ENCODE data around the gene ATN1. TPM values are rescaled to one million over a fixed set of nuclear protein-coding genes. Genes with fewer than 3 reads are reported as not detected.

ATN1 gene
- total and polyA plus RNA-seq, 9 of the 15 experiments (the other 6 are each of a cell fraction or from before 2014, with no cell fraction given), result 0.15 to 49.8 (median 2.7) TPM

DNA sequence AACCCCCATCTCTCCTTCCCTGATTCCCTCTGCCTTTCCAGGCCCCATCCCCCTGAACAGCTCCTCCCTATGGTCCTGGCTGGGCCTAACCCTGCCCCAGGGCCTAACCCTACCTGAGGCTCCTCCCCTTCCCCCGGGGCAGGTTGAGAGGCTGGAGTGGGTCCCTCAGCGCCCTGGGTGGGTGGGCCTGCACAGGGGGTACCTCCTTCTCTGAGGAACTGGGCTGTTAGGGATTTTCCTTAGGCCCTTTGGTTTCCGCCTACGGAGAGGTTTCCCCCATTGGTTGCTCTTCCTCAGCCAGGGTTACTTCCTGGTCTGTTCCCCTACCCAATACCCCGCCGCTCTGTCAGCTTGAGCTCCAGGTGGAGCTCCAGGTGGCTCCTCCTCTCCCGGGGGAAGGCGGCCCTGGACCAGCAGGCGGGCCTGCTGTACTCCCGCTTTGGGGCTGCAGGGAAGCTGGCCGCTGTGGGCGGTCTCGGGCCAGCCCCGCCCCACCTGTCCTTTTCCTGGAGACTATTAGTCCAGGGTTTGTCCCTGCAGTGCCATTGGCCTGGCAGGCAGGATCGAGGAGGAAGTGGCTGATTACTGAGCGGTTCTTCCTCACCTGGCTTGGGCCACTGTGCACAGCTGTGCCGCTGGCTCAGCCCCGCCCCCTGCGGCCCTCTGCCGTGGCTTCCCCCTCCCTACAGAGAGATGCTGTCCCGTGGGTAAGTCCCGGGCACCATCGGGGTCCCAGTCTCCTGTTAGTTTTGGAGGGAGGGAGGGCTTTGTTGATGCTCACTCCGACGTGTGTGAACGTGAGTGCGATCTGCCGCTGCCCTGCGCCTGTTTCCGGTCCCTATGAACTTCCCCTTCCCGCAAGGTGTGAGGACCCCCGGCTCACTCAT lies 18.5 kb downstream of the ATN1 start (continued):
- peak; percentile 56 for TF ChIP-seq HMGN3 (IDR thresholded peaks at IDR 0.05; ENCODE audit: borderline replicate concordance, extremely low read depth, insufficient read length, low read depth, low read length)
- peak; percentile 69 for TF ChIP-seq SP1 (CRISPR knock-in tag; IDR thresholded peaks at IDR 0.05)
- TF ChIP-seq SPI1 (IDR thresholded peaks at IDR 0.05; ENCODE audit: borderline replicate concordance, low read depth, low read length), result peak; percentile 75
- TF ChIP-seq RBFOX2 (IDR thresholded peaks at IDR 0.05; ENCODE audit: low read depth, low read length), result peak; percentile 64
- peak; percentile 46 for TF ChIP-seq GABPA (tag; conservative IDR thresholded peaks at IDR 0.05; ENCODE audit: low read depth)
- 0 out of 2 replicates have a peak, but pooled peaks have one; percentile 15 for TF ChIP-seq GABPB1 (CRISPR knock-in tag; IDR thresholded peaks at IDR 0.05)
- peak; percentile 56 for TF ChIP-seq ELF1 (tag; IDR thresholded peaks at IDR 0.05)
- TF ChIP-seq, protein P1, sequence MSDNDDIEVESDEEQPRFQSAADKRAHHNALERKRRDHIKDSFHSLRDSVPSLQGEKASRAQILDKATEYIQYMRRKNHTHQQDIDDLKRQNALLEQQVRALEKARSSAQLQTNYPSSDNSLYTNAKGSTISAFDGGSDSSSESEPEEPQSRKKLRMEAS (CRISPR knock-in tag; IDR thresholded peaks at IDR 0.05), result peak; percentile 38

DNA sequence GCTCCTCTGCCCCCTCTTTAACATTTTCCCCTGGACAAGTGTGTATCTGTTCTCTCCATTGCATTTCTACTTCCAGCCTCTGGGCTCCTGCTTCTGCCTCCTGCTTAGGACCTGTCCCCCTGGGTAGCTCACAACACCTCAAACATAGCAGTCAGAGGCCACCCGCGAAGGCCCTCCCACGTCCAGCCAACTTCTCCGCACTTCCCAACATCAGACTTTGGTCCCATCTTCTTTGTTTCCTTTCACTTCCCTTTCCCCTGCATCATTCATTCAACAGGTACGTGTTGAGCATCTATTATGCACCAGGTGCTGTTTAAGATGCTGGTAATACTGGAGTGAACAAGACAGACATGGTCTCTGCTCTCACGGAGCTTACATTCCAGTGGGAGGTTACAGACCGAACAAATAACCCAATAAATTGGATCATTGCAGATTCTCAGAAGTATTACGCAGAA lies 19.2 kb downstream of the ATN1 start:
- BruUV-seq (replicated peaks), result no TSS peak
- Histone ChIP-seq H3K4me3 (peak overlapping the region; percentile 13; the same call in 1 of the 2 replicates), H3K36me3 (ENCODE audit: control insufficient read depth, insufficient read depth, low read length) (peaks cover 4% of the 10 kb centered on the region; the same call in 1 of the 3 replicates), H3K79me2 (ENCODE audit: control insufficient read depth, insufficient read depth, low read length) (peaks cover 13% of the 10 kb centered on the region), H3K4me2 (ENCODE audit: insufficient read depth, low read length) (peak overlapping the region; percentile 47; the same call in 1 of the 2 replicates), H2AFZ (ENCODE audit: low read depth, low read length) (peak overlapping the region; percentile 34), H3K27me3 (ENCODE audit: control insufficient read depth in 2 of 2, insufficient read depth in 2 of 2, low read length in 2 of 2) (no peaks in the 10 kb centered on the region), H3K9ac (ENCODE audit: insufficient read depth in 1 of 2, low read depth in 2 of 2, low read length in 2 of 2) (no peak overlapping the region; a peak in 1 of 4 replicates), H4K20me1 (replicated peaks; ENCODE audit: control insufficient read depth, insufficient read depth, low read length) (no peaks in the 10 kb centered on the region), H3K4me1 (replicated peaks in 1 of 2; ENCODE audit: control insufficient read depth in 2 of 2, insufficient read depth in 2 of 2, low read length in 2 of 2) (peaks cover 13 to 54% of the 10 kb centered on the region in 2 experiments), H3K9me1 (ENCODE audit: control insufficient read depth, insufficient read depth, low read length) (no peaks in the 10 kb centered on the region), H3K9me3 (replicated peaks; ENCODE audit: control insufficient read depth, insufficient read depth, low read depth, low read length) (no peaks in the 10 kb centered on the region), H3K27ac (ENCODE audit: extremely low read depth, low read depth, low read length) (no peak overlapping the region)
- 72% methylated on average over 8 of the region's 8 CpGs for WGBS (ENCODE audit: insufficient coverage, low coverage, missing lambda C conversion rate)
- in situ Hi-C loops (cut with MboI), result no loop called here
- FAIRE-seq, result peak; percentile 35
- DNase-seq (ENCODE audit: extremely low read depth in 1 of 4, low spot score in 3 of 4), result no peak
- intact Hi-C loops (cut with micrococcal nuclease), result loop anchor here (1.0 kb wide), 1 partner anchor 13 kb away; no protein-coding TSS in a partner anchor
- no peak for ATAC-seq
- ChIA-PET POLR2A (interaction anchor here (0.5 to 6.3 kb wide), 7 partner anchors 12 to 164 kb away, joined by 3 to 98 read pairs (median 4); partner anchors contain the start of gene ATN1), CTCF (ENCODE audit: low intra/inter-chr PET ratio) (interaction anchor here (1.2 kb wide), 1 partner anchor 18 kb away, joined by 4 read pairs; no protein-coding TSS in a partner anchor)
- TF ChIP-seq GABPA (tag; conservative IDR thresholded peaks at IDR 0.05; ENCODE audit: low read depth), result no peak
- TF ChIP-seq POLR2AphosphoS5 (IDR thresholded peaks at IDR 0.05; ENCODE audit: control insufficient read depth, insufficient read depth, low read depth, low read length), result no peak
- TF ChIP-seq SMARCC2 (IDR thresholded peaks at IDR 0.05; ENCODE audit: low read depth), result no peak
- TF ChIP-seq RBM25 (IDR thresholded peaks at IDR 0.05; ENCODE audit: low read depth, low read length, severe bottlenecking), result no peak
- TF ChIP-seq SRSF1 (IDR thresholded peaks at IDR 0.05; ENCODE audit: low read depth, low read length), result no peak
- TF ChIP-seq TAF15 (IDR thresholded peaks at IDR 0.05; ENCODE audit: low read depth, low read length), result no peak
- TF ChIP-seq ZNF707 (CRISPR knock-in tag; conservative IDR thresholded peaks at IDR 0.05), result no peak
- TF ChIP-seq, protein P2, sequence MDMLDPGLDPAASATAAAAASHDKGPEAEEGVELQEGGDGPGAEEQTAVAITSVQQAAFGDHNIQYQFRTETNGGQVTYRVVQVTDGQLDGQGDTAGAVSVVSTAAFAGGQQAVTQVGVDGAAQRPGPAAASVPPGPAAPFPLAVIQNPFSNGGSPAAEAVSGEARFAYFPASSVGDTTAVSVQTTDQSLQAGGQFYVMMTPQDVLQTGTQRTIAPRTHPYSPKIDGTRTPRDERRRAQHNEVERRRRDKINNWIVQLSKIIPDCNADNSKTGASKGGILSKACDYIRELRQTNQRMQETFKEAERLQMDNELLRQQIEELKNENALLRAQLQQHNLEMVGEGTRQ (CRISPR knock-in tag; IDR thresholded peaks at IDR 0.05), result no peak
- TF ChIP-seq, protein P3, sequence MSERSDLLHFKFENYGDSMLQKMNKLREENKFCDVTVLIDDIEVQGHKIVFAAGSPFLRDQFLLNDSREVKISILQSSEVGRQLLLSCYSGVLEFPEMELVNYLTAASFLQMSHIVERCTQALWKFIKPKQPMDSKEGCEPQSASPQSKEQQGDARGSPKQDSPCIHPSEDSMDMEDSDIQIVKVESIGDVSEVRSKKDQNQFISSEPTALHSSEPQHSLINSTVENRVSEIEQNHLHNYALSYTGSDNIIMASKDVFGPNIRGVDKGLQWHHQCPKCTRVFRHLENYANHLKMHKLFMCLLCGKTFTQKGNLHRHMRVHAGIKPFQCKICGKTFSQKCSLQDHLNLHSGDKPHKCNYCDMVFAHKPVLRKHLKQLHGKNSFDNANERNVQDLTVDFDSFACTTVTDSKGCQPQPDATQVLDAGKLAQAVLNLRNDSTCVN (CRISPR knock-in tag; IDR thresholded peaks at IDR 0.05), result no peak
- no peak for TF ChIP-seq JUNB (CRISPR knock-in tag; conservative IDR thresholded peaks at IDR 0.05)

All from K562 (cell line).